Raji (cell line): ENCODE measurements around the gene MRPL58.

Source experiments
- POLR2A ChIP-seq: IDR thresholded peaks from 2 replicates; pipeline ENCODE4 v1.6.1; 2011; ENCODE audit warnings: low read depth, low read length, control low read depth; ENCODE audit not compliant: insufficient read depth

Gene MRPL58

DNA sequence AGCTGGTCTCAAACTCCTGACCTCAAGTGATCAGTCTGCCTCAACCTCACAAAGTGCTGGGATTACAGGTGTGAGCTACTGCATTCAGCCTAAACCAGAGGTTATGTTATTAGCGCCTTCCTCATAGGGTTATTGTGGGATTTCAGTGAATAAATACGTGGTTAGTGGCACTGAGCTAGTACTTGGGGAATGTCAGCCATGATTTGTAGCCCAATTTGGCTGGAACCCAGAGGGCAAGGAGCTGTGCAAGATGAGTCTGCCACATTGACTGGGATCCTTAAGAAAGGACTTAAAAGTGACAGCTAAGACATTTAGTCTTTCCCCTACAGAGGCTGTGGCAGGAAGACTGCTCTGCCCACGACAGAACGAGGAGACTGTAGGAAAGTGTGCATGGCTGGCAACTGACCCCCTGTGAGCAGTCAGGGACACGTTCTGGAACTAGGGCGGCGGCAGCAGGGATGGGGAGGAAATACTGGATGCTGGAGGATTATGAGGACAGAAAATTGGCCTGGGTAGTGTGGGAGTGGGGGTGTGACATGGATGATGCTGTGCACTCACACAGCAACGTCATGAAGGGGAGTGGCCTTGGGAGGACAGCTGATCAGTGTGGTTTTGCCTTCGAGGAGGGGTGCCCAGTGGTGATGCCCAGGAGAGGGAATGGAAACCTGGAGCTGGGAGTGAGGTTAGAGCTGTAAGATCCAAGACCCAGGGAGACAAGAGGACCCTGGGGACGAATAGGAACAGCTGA, 19.7 kb downstream of the MRPL58 start:
- TF ChIP-seq POLR2A = no peak

DNA sequence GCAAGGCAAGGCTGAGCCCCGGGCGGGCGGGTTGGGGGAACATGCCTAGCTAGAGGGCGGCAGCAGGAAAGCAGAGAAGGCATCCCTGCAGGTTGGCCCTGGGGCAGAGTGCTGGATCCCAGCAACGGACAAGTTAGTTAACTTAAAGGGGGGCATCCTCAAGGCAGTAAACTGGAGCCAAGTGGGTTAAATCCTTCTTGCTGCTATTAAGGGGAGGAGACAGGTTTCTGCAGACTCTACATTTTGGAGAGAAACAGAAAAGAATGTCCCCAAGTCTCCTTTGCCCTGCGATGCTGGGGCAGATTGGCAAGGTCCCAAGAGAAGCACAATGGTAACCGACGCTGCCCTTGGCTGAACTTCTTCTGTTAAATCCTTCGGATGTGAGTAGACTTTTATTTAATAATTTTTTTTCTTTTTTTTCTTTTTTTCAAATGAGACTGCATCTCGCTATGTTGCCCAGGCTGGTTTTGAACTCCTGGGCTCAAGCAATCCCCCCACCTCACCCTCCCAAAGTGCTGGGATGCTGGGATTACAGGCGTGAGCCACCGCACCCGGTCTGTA, 20.3 kb downstream of the MRPL58 start:
- no peak for TF ChIP-seq POLR2A

DNA sequence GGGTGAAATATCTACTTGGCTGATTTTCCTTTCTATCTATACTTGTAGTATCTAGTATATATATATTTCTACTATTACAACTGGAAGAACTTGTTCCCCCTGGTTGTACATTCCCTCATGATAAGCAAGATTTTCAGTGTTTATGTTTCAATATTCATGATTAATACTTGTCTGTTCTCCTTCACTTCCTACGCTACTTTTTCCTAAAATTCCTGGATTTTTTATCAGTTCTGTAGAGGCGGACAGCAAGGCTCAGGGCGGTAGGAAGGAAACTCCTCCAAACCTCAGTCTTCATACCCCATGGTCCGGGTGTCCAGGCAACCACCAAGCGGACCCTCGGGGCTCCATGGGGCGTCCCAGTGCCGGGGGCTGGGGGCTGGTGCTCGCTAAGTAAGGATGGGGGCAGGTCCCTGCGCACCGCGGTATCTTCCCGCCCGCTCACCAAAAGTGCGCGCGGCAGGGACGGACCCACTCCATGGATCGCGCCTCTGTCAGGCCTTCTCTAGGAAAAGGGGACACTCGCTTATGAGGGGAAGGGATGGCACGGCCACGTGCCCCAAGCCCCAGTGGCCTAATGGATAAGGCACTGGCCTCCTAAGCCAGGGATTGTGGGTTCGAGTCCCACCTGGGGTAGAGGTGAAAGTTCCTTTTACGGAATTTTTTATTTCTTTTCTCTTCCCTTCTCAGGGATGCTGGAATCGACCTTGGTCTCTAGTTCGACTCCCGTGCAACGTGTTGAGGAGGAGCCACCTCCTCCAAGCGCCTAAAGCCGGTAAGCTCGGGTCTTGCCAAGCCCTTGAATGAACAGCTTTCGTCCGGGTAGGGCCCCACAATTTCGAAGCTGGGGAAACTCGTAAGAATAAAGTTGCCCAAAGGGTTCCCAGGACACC, 21.1 kb downstream of the MRPL58 start:
- TF ChIP-seq POLR2A = no peak

DNA sequence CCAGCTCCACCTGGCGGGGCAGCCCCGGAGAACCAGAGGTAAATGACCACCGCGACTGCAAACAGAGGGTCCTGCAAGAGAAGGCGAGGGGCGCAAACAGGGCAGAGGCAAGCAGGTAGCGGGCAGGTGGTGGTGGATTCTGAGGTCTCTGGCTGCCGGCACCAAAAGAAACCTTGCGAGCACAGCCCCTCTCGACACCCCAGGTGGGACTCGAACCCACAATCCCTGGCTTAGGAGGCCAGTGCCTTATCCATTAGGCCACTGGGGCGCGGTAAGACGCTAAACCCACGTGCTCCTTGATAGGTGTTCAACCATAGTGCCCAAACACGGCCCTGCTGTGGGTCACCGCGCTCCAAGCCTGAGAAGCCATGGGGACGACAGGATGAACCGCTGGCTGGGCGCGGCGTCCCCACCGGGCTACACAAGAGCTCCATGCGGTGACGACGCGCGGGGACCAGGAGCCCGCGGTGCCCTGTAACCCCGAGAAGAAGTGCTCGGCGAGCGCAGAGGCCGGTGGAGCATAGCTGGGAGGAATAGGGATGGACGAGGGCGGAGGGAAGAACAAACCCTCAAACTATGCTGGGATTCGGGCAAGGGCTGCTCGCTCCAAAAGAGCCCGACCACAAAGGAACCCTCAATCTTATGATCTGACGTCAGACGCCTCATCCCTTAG, 21.9 kb downstream of the MRPL58 start:
- TF ChIP-seq POLR2A = peak; percentile 44

DNA sequence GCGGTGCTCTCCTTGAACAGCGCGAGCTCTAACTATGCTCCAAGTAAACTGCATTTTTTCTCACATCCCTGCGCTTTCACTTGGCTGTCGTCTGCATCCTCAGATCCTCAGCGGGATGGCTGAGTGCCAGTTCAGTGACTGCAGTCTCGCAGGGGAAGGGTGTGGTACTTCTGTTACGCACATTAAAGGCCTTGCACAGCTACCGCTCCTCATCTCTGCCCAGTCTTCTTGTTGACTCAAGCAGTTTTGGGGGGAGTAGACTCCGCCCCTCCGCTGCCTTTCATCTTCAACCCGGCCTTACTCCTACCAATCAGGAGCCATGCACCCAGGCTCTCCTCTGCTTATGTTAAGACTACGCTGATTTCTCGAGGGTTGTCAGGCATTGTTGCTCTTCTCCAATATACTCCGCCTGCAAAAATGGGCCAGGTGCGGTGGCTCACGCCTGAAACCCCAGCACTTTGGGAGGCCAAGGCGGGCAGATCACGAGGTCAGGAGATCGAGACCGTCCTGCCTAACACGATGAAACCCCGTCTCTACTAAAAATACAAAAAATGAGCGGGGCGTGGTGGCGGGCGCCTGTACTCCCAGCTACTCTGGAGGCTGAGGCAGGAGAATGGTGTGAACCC, 24.3 kb downstream of the MRPL58 start:
- no peak for TF ChIP-seq POLR2A

DNA sequence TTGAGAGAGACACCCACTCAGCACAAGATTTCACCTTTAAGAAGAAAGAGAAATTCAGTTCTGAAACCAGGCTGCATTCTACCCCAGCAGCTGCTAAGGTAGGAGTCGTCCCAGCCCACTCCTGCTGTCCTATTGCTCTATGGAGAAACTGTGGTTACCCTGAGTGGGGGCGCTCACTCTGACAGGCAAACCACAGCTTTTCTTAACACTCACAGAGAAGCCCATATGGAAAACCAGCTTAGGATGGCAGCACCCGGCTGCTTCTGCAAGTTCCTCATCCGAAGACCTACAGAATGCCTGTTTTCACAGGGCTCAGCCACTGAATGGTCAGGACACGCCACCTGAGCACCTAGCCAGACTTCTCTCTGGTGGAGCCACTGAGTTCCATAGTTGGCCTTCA, 26.8 kb downstream of the MRPL58 start:
- TF ChIP-seq POLR2A = no peak

DNA sequence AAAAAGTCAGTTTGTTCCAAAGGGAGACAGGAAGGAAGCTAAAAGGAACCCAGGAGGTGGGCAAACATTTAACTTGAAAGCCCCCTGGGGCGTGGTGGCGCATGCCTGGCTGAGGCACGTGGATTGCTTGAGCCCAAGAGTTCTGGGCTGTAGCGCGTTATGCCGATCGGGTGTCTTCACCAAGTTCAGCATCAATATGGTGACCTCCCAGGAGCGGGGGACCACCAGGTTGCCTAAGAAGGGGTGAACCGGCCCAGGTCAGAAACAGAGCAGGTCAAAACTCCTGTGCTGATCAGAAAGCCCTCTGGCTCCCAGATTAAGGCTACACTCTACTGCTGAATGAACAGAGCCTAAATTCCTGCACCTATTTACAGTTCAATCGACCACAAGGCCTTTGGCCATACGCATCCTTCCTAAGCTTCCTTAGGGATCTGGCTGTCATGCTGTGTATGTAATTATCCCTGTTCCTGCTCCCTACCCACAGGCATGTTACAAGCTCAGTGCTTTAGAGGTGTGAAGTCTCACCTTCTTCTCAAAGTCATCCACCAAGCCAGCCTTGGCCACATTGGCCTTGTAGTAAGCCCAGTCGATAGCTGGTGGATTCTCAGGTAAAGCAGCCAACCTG, 29.3 kb downstream of the MRPL58 start:
- no peak for TF ChIP-seq POLR2A

DNA sequence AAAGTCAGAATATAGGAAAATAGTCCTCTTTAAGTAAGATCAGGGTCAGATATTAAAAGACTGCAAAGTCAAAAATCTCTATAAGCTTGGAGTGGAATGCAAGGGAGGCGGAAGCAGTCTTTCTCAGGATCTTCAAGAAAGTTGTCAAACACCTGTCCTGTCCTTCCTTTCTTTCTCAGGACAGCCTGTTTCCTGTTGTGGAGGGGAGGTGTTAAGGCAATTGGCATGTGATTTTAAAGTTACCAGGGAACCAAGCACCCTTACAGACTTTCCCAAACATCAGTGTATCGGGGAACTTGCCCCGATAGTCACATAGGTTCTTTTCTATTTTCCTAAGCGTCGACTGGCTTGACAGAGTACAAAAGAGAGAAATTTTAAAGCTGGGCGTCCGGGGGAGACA, 32.2 kb downstream of the MRPL58 start:
- TF ChIP-seq POLR2A = no peak

DNA sequence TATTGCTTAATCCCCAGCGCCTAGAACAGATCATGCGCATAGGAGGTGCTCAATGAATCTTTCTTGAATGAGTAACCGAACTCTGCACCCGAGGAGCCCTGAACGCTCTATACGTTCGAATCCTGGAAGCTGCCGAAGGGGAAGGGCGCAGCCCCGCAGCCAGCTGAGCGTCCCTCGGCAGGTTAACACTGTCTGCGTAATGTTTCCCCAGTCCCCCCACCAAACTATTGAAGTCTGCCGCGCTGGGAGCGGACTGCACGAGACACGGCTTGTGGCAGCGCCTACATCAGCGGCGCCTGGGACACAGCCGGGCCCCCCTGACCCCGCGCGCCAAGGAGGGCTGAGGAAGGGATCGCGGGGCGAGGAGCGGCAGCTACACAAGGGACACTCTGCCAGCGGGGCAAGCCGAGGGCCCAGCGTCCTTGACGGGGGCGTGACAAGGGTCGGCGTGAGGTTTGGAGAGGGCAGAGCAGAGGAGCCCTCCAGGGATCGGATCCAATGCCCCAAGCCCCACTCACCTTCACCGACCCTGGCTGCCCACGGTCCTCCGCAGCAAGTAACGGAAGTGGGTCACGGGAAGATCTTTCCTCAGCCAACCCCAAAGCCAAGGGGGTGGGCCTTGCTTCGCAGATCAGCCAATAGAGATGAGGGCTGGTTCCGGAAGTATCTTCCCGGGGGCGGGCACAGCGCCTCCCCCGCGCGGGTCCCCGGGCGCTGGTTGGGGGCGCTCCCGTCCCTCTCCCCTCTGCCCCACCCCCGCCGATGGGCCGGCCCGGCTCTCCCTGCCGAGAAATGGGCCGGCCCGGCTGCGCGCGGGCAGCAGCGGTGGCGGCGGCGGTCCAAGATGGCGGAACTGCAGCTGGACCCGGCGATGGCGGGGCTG, 34.2 kb downstream of the MRPL58 start, which contains the start of the genes ATP5PD and KCTD2:
Gene ATP5PD, minus strand, starts transcription at position 563 of the 883 bp plus-strand sequence. CDS start 4,319 bp downstream, outside the sequence.
Gene KCTD2, plus strand, starts transcription at position 819 of the 883 bp plus-strand sequence. Its CDS starts 26 bp downstream, at position 845.
- peak; percentile 99 for TF ChIP-seq POLR2A

DNA sequence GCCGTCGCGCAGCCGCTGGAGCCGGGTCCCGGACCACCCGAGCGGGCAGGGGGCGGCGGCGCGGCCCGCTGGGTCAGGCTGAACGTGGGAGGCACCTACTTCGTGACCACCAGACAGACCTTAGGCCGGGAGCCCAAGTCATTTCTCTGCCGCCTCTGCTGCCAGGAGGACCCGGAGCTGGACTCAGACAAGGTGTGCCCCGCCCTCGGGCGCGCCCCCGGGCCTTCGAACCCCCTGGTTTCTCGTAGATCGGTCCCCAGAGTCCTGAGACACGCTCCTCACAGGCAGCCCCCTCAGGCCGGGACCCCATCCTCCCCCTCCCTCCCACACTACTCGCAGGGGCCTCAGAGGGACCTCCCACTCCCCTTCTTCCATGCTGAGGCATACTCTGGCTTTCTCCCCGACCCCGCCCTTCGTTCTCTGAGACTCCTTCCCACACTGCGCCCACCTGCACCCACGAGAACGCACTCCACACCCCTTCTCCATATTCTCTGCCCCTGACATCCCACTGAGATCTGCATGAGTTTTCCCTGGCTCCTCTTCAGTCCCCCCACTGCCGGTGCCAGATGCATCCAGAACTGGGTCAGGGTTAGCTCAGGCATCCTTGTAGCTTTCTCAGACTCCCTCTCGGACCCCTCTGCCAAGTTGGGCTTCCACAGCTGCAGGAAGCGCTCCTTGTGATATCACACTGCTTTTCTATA, 35.1 kb downstream of the MRPL58 start:
- no peak for TF ChIP-seq POLR2A

DNA sequence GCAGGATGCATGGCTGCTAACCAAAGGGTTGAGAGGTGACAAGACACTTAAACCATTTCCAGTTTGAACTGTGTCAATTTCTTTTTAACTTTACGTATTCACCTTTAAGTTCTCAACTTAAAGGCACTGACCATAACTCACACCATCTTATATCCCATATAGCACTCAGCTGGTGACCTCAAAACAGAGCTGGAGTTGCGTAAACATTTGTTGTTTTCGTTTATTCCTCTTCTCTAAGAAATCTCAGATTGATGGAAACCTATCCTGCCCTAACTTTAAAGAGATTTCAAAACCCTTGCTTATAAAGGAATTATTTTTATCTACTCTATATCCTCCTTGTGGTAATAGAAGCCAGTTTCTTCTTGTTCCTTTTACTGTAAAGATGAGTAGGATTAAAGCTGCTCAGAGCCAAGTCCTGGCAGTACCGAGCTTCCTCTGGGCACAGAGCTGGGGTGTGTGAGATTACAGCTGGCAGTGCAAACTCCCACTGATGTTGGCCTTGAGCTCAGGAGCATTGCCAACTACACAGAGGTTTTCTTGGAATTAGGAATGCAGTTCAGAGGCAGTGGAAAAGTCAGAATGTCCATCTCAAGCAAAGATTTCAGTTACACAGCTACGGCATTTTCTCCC, 35.9 kb downstream of the MRPL58 start:
- TF ChIP-seq POLR2A = no peak

DNA sequence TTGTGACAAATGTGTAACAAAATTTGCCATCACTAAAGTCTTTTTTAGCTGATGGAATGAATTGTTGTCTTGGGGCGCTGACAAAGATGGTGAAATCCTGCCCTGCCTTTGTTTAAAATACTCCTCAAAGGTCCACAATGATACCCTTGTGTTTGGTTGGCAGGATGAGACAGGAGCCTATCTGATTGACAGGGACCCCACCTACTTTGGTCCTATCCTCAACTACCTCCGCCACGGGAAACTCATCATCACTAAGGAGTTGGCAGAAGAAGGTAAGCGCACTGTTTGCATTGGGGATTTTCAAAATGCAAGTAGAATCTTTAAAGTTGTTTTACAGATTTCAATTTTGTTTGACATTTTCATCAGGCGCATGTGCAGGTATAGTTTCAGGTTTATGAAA, 36.6 kb downstream of the MRPL58 start:
- no peak for TF ChIP-seq POLR2A

DNA sequence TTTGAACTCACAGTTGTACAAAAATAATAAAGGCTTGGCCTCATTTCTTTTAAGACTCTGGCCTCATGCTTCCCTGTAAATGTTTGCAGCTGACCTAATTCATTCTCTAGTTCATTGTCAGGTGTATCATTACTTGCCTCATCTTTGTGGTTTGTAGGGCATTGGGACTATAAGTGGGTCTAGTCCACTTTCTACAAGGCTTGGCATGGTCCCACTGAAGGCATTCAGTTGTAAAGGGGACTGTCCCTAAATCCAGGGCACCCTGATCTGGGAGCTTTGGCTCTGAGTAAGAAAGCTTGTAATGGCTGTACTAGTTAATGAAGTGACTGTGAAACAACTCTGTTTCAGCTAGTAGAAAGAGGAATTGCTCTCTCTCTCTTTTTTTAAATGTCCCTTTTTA, 37.2 kb downstream of the MRPL58 start:
- TF ChIP-seq POLR2A = no peak

DNA sequence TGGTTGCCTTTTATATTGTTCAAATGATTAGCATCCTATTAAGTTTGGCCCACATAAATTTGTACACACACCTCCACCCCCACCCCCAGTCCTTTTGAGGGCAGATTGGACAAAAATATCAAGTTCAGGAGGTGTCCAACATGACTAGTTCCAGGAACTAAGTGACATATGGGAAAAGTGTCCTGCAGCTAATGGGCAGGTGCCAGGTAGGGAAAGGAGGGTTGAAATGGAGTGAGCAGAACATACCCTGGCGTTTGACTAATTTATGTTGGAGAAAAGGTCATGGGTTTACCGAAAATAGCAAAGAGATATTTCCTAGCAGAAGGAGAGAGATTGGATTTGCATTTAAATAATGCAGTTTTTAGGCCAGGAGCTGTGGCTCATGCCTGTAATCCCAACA, 39.5 kb downstream of the MRPL58 start:
- no peak for TF ChIP-seq POLR2A
